PC-3 (cell line): ENCODE results near the gene DPM1. TPM values are rescaled to one million over a fixed set of nuclear protein-coding genes. Genes with fewer than 3 reads are reported as not detected.

Experiments
- total RNA-seq: library from RNA; depleted of rRNA; stranded (reverse); fragments of >200 nt; gene quantifications from 2 replicates; pipeline ENCODE4 v1.2.3, GENCODE V29; 2014; rRNA removed

Gene DPM1
- total RNA-seq, 1 experiment from 2014 or later, result 87.0 TPM

Other genes with a start within 250 kb of the DPM1 start
- gene PARD6B, start 227.0 kb downstream of the DPM1 start, total RNA-seq, result 3.7 and 4.3 TPM in 2 replicates
- gene BCAS4, start 163.5 kb downstream of the DPM1 start, total RNA-seq, result 49.9 and 56.9 TPM in 2 replicates
- gene ADNP, start 27.1 kb downstream of the DPM1 start, total RNA-seq, result 27.5 and 45.0 TPM in 2 replicates
- 11.3 and 13.4 TPM in 2 replicates for gene MOCS3, start 286 bp upstream of the DPM1 start, total RNA-seq
- 61.5 and 74.1 TPM in 2 replicates for gene KCNG1, start 64.6 kb upstream of the DPM1 start, total RNA-seq